ENCODE results near the gene MSLN. TPM values are rescaled to one million over a fixed set of nuclear protein-coding genes. Genes with fewer than 3 reads are reported as not detected.
"Not testable (repeated sequence)": the region's sequence is repeated elsewhere in the genome, so short reads cannot be mapped to it uniquely, and the experiment has no call there.

The MSLN gene
- total and polyA plus RNA-seq, 2 experiments from 2014 or later = 0.10 TPM; not detected in 1

DNA sequence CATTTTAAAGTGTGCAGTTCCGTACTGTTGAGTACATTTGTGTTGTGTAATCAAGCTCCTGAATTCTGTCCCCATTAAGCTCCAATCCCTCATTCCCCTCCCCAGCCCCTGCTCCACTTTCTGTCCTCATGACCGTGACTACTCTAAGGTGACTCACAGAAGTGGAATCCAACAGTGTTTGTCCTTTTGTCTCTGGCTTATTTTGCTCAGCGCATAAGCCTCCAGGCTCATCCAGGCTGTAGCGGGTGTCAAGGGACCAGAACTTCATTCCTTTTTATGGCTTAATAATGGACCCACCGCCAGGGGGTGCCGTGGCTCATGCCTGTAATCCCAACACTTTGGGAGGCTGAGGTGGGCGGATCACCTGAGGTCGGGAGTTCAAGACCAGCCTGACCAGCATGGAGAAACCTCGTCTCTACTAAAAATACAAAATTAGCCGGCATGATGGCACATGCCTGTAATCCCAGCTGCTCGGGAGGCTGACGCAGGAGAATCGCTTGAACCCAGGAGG, 47.7 kb upstream of the MSLN start:
- H3K9me2 ChIP-seq (ENCODE audit: insufficient read depth); H3K27ac ChIP-seq (ENCODE audit: low read depth); H3K4me3 Mint-ChIP-seq; H3K79me2 ChIP-seq (replicated peaks; ENCODE audit: insufficient read depth); H3F3A ChIP-seq (replicated peaks; ENCODE audit: low read depth); H3K4me3 ChIP-seq; H3K27ac Mint-ChIP-seq; H2AFZ ChIP-seq; H3K4me1 ChIP-seq (ENCODE audit: insufficient read depth); H3K4me2 ChIP-seq; H3K36me3 Mint-ChIP-seq (ENCODE audit: low read depth); H3K9me3 Mint-ChIP-seq; H3K36me3 ChIP-seq (ENCODE audit: insufficient read depth); H3K4me1 Mint-ChIP-seq; H4K20me1 ChIP-seq (replicated peaks; ENCODE audit: insufficient read depth); ATAC-seq: not testable (repeated sequence)
- peak; percentile 89 for DNase-seq (ENCODE audit: low spot score)
- H3K27me3 Mint-ChIP-seq (ENCODE audit: insufficient read depth, low read depth, poor library complexity) = peaks cover 51% of the 10 kb centered on the region
- TF ChIP-seq, protein P1, sequence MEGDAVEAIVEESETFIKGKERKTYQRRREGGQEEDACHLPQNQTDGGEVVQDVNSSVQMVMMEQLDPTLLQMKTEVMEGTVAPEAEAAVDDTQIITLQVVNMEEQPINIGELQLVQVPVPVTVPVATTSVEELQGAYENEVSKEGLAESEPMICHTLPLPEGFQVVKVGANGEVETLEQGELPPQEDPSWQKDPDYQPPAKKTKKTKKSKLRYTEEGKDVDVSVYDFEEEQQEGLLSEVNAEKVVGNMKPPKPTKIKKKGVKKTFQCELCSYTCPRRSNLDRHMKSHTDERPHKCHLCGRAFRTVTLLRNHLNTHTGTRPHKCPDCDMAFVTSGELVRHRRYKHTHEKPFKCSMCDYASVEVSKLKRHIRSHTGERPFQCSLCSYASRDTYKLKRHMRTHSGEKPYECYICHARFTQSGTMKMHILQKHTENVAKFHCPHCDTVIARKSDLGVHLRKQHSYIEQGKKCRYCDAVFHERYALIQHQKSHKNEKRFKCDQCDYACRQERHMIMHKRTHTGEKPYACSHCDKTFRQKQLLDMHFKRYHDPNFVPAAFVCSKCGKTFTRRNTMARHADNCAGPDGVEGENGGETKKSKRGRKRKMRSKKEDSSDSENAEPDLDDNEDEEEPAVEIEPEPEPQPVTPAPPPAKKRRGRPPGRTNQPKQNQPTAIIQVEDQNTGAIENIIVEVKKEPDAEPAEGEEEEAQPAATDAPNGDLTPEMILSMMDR (conservative IDR thresholded peaks at IDR 0.05; ENCODE audit: low read depth in 2 of 2) = peak; percentile 66 to 77
- peaks cover 67% of the 10 kb centered on the region for H3K27me3 ChIP-seq (ENCODE audit: insufficient read depth)

DNA sequence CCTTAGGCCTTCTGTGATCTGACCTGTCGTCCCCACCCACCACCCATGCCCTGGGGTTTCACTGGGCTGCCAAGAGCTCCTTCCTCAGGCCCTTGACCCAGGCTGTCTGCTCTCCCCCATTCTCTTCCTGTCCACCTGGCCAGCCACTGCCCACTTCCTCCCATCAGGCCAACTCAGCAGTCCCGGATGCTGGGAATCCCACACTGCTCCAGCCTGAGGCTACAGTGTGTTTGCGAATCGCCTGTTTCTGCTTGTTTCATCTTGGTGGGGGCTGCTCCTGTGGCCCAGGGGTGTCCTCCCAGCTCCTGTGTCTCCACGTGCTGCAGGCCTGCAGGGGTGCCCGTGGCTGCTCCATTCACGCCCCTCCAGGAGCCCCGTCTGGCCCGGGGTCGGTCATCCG, 46.5 kb upstream of the MSLN start:
- Histone ChIP-seq H3K79me2 (replicated peaks; ENCODE audit: insufficient read depth) (no peaks in the 10 kb centered on the region), H3K27ac (ENCODE audit: low read depth) (no peak overlapping the region), H3K9me2 (ENCODE audit: insufficient read depth) (no peaks in the 10 kb centered on the region), H3K27me3 (ENCODE audit: insufficient read depth) (peaks cover 54% of the 10 kb centered on the region), H3K4me3 (peak overlapping the region; percentile 47; the same call in 1 of the 2 replicates), H3K36me3 (ENCODE audit: insufficient read depth) (no peaks in the 10 kb centered on the region), H3F3A (replicated peaks; ENCODE audit: low read depth) (no peaks in the 10 kb centered on the region), H3K4me1 (ENCODE audit: insufficient read depth) (peaks cover 4% of the 10 kb centered on the region; the same call in 1 of the 2 replicates), H3K4me2 (no peak overlapping the region), H4K20me1 (replicated peaks; ENCODE audit: insufficient read depth) (no peaks in the 10 kb centered on the region), H2AFZ (no peak overlapping the region; the same call in 1 of the 2 replicates)
- no peak overlapping the region for H3K27ac Mint-ChIP-seq
- no peak overlapping the region for H3K4me3 Mint-ChIP-seq
- H3K27me3 Mint-ChIP-seq (ENCODE audit: insufficient read depth, low read depth, poor library complexity) = peaks cover 42% of the 10 kb centered on the region
- DNase-seq (ENCODE audit: low spot score) (no peak), ATAC-seq (no peak)
- peaks cover 5% of the 10 kb centered on the region; the same call in 2 of the 3 replicates for H3K4me1 Mint-ChIP-seq
- H3K36me3 Mint-ChIP-seq (ENCODE audit: low read depth) = no peaks in the 10 kb centered on the region
- peaks cover 4% of the 10 kb centered on the region; the same call in 1 of the 3 replicates for H3K9me3 Mint-ChIP-seq
- no peak for TF ChIP-seq CREB1 (CRISPR knock-in tag; IDR thresholded peaks at IDR 0.05; ENCODE audit: low read depth)
- no peak for TF ChIP-seq STAT1 (IDR thresholded peaks at IDR 0.05; ENCODE audit: unreplicated experiment)
- no peak for TF ChIP-seq JUNB (IDR thresholded peaks at IDR 0.05; ENCODE audit: unreplicated experiment)
- TF ChIP-seq, protein P1 (conservative IDR thresholded peaks at IDR 0.05; ENCODE audit: low read depth in 2 of 2) = no peak
- no peak for TF ChIP-seq EZH2phosphoT487 (IDR thresholded peaks at IDR 0.05; ENCODE audit: unreplicated experiment)
- no peak for TF ChIP-seq ZNF462 (CRISPR knock-in tag; IDR thresholded peaks at IDR 0.05)
- TF ChIP-seq POLR2AphosphoS5 (IDR thresholded peaks at IDR 0.05; ENCODE audit: low read depth) = no peak
- no peak for TF ChIP-seq EZH2 (IDR thresholded peaks at IDR 0.05; ENCODE audit: low read depth, unreplicated experiment)
- TF ChIP-seq, protein P2, sequence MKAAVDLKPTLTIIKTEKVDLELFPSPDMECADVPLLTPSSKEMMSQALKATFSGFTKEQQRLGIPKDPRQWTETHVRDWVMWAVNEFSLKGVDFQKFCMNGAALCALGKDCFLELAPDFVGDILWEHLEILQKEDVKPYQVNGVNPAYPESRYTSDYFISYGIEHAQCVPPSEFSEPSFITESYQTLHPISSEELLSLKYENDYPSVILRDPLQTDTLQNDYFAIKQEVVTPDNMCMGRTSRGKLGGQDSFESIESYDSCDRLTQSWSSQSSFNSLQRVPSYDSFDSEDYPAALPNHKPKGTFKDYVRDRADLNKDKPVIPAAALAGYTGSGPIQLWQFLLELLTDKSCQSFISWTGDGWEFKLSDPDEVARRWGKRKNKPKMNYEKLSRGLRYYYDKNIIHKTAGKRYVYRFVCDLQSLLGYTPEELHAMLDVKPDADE (IDR thresholded peaks at IDR 0.05) = no peak
